ENCODE data around the gene KRTAP12-3.
"Not testable (repeated sequence)": the region's sequence is repeated elsewhere in the genome, so short reads cannot be mapped to it uniquely, and the experiment has no call there.

The KRTAP12-3 gene

DNA sequence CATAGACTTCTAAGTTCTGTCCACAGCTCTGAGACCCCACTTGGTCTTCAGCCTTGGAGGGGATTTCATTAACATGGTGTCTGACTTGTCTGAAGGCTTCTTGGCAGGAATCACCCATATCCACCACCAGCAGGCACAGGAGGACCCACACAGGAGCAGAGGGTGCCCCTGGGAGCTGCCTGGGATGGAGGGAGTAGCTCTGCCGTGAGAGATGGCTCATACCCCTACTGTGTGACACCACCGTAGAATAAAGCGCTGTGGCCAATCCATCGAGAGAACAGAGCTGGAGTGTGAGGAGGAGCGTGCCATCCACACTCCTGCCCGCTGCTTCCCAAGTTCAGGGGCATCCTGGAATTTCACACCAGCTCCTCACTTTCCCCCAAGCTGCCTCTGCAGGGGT is 27.3 kb downstream of the KRTAP12-3 start:
- not testable (repeated sequence) for DNase-seq (ENCODE audit: low spot score)

- no peak for DNase-seq (ENCODE audit: low spot score)
Observed at GRCh38 chr21:44686000-44686781, 28.5 kb downstream of the KRTAP12-3 start.

- DNase-seq (ENCODE audit: low spot score): no peak
Observed at GRCh38 chr21:44686843-44687561, 29.3 kb downstream of the KRTAP12-3 start.

- no peak for DNase-seq (ENCODE audit: low spot score)
Observed at GRCh38 chr21:44687671-44688070, 29.9 kb downstream of the KRTAP12-3 start.

GRCh38 chr21:44689740-44690139 is 32.0 kb downstream of the KRTAP12-3 start:
- DNase-seq (ENCODE audit: low spot score): not testable (repeated sequence)

DNA sequence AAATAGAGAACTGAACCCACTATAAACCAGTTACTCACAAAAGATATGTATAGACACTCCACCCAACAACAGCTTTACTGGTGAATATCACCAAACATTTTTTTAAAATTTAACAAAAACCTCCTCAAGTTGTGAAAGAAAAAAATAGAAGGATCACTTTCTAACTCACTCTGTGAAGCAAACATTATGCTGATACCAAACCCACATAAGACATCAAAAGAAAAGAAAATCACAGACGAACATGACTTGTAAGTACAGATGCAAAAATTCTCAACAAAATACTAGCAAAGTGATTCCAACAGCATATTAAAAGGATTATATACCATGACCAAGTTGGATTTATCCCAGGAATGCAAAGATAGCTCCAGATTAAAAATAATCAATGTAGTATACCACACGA is 34.0 kb downstream of the KRTAP12-3 start:
- no peak for DNase-seq (ENCODE audit: low spot score)

DNA sequence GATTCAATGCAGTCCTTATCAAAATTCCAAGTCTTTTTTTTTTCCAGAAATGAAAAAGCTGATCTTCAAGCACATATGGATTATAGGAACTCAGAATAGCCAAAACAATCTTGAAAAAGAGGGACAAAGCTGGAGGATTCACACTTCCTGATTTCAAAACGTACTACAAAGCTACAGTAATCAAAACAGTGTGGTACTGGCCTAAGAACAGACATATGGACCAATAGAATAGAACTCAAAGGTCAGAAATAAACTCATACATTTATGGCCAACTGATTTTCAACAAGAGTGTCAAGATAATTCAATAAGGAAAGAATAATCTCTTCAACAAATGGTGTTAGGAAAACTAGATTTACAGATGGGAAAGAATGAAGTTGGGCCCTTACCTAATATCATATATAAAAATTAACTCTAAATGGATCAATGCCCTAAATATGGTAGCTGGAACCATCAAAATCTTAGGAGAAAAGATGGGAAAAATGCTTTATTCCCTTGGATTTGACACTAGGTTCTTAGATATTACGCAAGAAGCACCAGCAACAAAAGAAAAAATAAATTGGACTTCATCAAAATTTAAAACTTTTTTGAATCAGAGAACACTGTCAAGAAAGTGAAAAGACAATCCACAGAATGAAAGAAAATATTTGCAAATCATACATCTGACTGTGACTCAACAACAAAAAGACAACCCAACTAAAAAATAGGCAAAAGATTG is 35.2 kb downstream of the KRTAP12-3 start:
- no peak for DNase-seq (ENCODE audit: low spot score)

DNA sequence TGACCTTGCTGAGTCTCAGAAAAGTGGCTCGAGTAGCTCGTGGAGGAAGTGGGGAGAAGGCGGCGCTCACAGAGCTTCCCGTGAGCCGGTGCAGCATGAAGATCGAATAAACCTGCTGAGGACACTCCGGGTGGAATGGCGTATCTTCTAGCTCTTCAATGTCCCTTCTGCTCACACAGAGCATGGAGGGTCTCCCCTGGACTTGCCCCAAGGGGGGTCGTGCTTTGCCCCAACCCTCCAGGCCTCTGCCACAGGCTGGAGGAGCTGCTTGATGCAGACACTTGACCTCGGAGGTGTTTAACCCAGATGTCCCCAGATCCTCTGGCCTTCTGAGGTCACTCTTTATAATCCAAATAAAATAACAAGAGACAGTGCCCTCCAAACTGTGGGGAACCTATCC is 37.0 kb downstream of the KRTAP12-3 start:
- no peak for DNase-seq (ENCODE audit: low spot score)

DNA sequence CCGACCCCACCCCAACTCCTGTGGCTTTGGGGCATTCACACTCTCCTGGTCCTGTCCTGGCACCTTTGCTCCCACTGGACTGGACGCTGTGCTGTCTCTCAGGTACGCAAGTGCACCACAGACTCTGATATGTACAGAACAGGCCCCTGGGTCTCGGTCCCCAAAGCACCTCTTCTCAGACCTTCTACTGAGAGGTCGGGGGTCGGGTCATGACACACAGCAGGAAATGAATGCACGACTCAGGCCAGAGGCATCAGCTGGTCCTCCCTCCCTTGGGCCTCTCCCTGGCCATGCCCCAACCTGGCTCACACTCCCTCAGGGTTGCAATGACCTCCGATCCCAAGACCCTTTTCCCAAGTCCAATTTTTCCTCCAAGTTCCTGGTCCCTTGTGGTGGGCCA is 37.5 kb downstream of the KRTAP12-3 start:
- DNase-seq (ENCODE audit: low spot score): no peak

DNA sequence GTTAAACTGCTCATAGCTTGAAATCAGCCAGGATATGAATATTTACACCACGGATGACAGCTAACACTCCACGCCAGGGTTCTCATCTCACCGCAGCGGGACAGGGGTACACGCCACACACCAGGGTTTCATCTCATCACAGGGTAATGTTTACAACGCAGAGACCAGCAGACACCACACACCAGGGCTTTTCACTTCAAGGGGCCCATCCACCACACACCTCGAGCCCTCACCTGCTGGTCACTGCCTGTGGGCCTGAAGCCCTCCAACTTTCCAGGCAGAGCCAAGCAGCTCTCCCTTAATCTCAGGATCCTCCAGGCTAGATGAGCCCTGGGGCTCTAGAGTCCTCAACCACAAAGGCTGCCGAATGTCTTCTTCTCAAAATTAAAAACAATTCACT is 37.9 kb downstream of the KRTAP12-3 start:
- DNase-seq (ENCODE audit: low spot score): no peak

DNA sequence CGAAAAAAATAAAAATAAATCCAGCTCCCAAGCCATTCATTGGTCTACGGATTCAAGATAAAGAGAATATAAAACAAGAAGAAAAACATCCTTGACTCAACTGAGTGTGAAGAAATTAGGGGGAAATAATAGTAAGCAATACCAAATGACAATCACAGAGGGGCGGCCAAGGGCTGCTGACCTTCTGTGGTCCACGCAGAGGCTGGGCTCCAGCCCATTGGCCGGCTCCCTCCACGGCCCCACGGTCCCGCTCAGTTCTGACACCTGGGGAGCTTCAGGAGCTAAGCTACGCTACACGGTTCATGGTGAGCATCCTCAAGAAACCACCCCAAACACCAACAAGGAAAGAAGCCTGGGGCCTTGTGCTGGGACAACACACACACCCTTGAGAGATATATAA is 38.8 kb downstream of the KRTAP12-3 start:
- DNase-seq (ENCODE audit: low spot score): no peak

GRCh38 chr21:44697172-44697810 is 39.6 kb downstream of the KRTAP12-3 start, which contains the start of gene KRTAP10-12:
KRTAP10-12 (plus strand) TSS chr21:44697172; CDS start chr21:44697202, 30 bp downstream.
- DNase-seq (ENCODE audit: low spot score): not testable (repeated sequence)

- no peak for DNase-seq (ENCODE audit: low spot score)
Observed at GRCh38 chr21:44697811-44698734, 40.3 kb downstream of the KRTAP12-3 start.

DNA sequence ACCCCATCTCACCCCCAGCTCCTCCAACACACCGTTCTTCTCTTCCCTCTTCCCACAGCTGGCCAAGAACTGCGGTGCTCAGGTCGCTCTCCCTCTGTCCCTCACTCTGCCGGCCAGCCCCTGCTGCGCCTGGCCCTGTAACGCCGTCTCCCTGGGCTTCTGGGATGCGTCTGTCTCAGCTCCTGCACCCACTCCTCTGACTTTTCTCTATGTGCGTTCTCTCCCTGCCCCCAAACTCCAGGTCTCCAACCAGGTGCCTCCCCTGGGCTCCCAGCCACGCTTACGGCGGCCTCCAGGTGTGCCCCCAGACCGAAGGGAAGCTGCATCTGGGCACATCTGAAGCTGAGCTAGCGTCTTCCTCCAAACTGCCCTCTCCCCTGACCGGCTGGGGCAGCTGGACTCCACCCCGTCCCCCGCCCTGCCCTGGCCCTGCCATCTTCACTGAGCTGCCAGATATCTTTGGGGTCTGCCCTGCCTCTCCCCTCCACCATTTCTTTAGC is 41.8 kb downstream of the KRTAP12-3 start:
- no peak for DNase-seq (ENCODE audit: low spot score)

DNA sequence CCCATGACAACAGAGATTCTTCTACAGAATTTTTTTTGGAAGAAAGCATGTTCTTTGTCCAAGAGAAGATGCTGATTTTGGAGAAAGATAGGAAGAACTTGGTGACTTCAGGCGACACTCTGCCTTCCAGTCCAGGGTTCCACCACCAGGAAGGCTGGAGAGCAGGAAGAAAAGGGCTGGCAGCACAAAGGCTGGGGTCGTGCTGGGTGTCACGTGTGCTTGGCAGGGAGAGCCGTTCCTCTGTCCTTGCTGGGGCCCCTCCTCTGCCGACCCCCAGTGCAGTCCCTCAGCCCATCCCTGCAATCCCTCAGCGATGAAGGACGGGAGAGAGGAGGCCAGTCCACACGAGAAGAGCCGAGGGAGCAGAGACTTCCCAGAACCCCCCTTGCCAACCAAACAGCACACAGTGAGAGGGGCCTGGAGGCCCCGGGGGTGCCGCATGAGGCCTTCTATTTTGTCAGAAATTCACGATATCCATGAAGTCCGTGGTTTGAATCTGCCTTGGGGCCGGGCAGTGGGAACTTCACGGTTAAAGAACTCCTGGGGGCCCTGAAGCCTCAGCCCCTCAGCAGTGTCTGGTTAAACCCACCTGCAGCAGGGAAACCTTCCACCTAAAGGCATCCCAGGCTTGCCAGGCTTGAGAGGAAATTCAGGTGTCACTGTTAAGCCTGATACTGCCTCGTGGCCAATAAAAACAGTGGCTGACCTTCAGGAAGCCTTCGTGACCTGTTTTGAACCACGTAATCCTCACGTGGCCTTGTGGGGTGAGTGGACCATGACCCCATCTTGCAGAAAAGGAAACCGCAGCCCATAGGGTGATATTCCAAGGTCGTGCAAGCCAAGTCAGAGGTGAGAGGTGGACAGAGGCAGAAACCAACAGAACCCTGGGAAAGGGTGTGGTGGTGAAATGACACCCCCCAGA is 42.6 kb downstream of the KRTAP12-3 start:
- no peak for DNase-seq (ENCODE audit: low spot score)

- no peak for DNase-seq (ENCODE audit: low spot score)
Observed at GRCh38 chr21:44701023-44701400, 43.3 kb downstream of the KRTAP12-3 start.

DNA sequence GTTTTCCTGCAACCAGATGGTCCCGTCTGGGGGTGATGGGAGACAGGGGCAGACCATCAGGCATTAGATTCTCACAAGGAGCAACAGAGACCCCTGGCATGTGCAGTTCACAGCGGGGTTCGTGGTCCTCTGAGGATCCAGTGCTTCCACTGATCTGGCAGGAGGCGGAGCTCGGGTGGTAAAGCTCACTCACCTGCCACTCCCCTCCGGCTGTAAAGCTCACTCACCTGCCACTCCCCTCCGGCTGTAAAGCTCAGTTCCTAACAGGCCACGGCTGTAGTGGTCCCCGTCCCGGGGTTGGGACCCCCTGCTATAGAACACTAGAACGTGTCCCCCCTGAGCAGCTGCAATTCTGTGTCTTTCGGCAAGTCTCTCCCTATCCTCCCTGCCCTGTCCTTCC is 43.8 kb downstream of the KRTAP12-3 start:
- no peak for DNase-seq (ENCODE audit: low spot score)

GRCh38 chr21:44702111-44702972 is 44.6 kb downstream of the KRTAP12-3 start:
- DNase-seq (ENCODE audit: low spot score): no peak

Measured in hematopoietic multipotent progenitor cell treated with erythropoietin and hydrocortisone succinate and interleukin-3 and kit ligand, for 15 days (in vitro differentiated cells).